ENCODE data around the gene TTC28. TPM values are rescaled to one million over a fixed set of nuclear protein-coding genes. Genes with fewer than 3 reads are reported as not detected.
"Not testable (repeated sequence)": the region's sequence is repeated elsewhere in the genome, so short reads cannot be mapped to it uniquely, and the experiment has no call there.

TTC28 gene
- total RNA-seq, 2 donors from 2014 or later: 29.2 to 74.6 TPM

GRCh38 chr22:28072066-28072465 is 607.6 kb downstream of the TTC28 start:
- no peaks in the 10 kb centered on the region for H3K27me3 ChIP-seq (replicated peaks; ENCODE audit: insufficient read depth)
- no peaks in the 10 kb centered on the region for H3K36me3 ChIP-seq
- H3K27ac ChIP-seq: no peak overlapping the region
- 78% methylated on average over 3 of the region's 3 CpGs for WGBS
- H3K4me1 ChIP-seq (replicated peaks): no peaks in the 10 kb centered on the region
- no peaks in the 10 kb centered on the region for H3K9me3 ChIP-seq
- DNase-seq (ENCODE audit: low spot score): no peak
- intact Hi-C loops (cut with DNase I): no loop called here
- no peak for TF ChIP-seq POLR2AphosphoS5 (IDR thresholded peaks at IDR 0.05)
- no peak for TF ChIP-seq POLR2A (IDR thresholded peaks at IDR 0.05)
- TF ChIP-seq CTCF (IDR thresholded peaks at IDR 0.05): no peak
- no peak overlapping the region for H3K4me3 ChIP-seq

GRCh38 chr22:28068826-28069225 is 610.8 kb downstream of the TTC28 start:
- Histone ChIP-seq H3K27me3 (replicated peaks; ENCODE audit: insufficient read depth) (no peaks in the 10 kb centered on the region), H3K4me3 (no peak overlapping the region), H3K27ac (no peak overlapping the region), H3K36me3 (no peaks in the 10 kb centered on the region), H3K4me1 (replicated peaks) (no peaks in the 10 kb centered on the region), H3K9me3 (no peaks in the 10 kb centered on the region)
- 72% methylated on average over 2 of the region's 2 CpGs for WGBS
- no peak for TF ChIP-seq CTCF (IDR thresholded peaks at IDR 0.05)
- no peak for TF ChIP-seq POLR2AphosphoS5 (IDR thresholded peaks at IDR 0.05)
- no peak for TF ChIP-seq POLR2A (IDR thresholded peaks at IDR 0.05)
- intact Hi-C loops (cut with DNase I): loop anchor here (5.0 kb wide), 1 partner anchor 52 kb away; no protein-coding TSS in a partner anchor
- no peak for DNase-seq (ENCODE audit: low spot score)

GRCh38 chr22:28064920-28065319 is 614.7 kb downstream of the TTC28 start:
- Histone ChIP-seq H3K9me3 (no peaks in the 10 kb centered on the region), H3K27ac (no peak overlapping the region), H3K4me3 (no peak overlapping the region), H3K27me3 (replicated peaks; ENCODE audit: insufficient read depth) (no peaks in the 10 kb centered on the region), H3K4me1 (replicated peaks) (no peaks in the 10 kb centered on the region), H3K36me3 (no peaks in the 10 kb centered on the region)
- intact Hi-C loops (cut with DNase I): loop anchor here (5.0 kb wide), 1 partner anchor 48 kb away; no protein-coding TSS in a partner anchor
- WGBS: 94% methylated on average over 2 of the region's 2 CpGs
- TF ChIP-seq CTCF (IDR thresholded peaks at IDR 0.05): no peak
- no peak for DNase-seq (ENCODE audit: low spot score)

DNA sequence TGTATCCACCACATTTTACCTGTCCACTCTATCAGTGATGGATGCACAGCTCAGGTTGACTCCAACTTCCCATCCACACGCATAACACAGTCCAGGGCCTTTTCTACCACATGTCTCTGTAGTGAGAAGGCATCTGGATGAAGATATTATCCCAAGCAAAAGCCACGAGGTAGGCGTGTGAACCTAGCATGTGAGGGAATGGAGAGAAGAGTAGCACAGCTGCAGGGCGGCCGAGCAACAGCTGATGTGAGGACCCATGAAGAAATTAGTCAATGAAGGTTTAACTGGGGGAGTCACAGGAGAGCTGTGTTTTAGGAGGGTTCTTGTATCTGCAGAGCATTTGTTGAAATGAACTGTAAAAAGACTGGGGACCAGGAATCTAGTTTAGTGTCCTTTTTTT is 616.0 kb downstream of the TTC28 start:
- Histone ChIP-seq H3K4me3 (no peak overlapping the region), H3K9me3 (no peaks in the 10 kb centered on the region), H3K4me1 (replicated peaks) (no peaks in the 10 kb centered on the region), H3K27ac (no peak overlapping the region), H3K27me3 (replicated peaks; ENCODE audit: insufficient read depth) (no peaks in the 10 kb centered on the region), H3K36me3 (no peaks in the 10 kb centered on the region)
- DNase-seq (ENCODE audit: low spot score): no peak
- 95% methylated on average over 5 of the region's 5 CpGs for WGBS
- TF ChIP-seq POLR2AphosphoS5 (IDR thresholded peaks at IDR 0.05): no peak
- no peak for TF ChIP-seq CTCF (IDR thresholded peaks at IDR 0.05)
- no peak for TF ChIP-seq POLR2A (IDR thresholded peaks at IDR 0.05)
- intact Hi-C loops (cut with DNase I): no loop called here

DNA sequence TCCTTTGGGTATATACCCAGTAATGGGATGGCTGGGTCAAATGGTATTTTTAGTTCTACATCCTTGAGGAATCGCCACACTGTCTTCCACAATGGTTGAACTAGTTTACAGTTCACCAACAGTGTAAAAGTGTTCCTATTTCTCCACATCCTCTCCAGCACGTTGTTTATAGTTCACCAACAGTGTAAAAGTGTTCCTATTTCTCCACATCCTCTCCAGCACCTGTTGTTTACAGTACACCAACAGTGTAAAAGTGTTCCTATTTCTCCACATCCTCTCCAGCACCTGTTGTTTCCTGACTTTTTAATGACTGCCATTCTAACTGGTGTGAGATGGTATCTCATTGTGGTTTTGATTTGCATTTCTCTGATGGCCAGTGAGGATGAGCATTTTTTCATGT is 619.0 kb downstream of the TTC28 start:
- WGBS: 85% methylated on average over 2 of the region's 2 CpGs

More for the DNA sequence above, 619.0 kb downstream of the TTC28 start:
- H3K4me1 ChIP-seq (replicated peaks); H3K27me3 ChIP-seq (replicated peaks; ENCODE audit: insufficient read depth); DNase-seq (ENCODE audit: low spot score); H3K9me3 ChIP-seq; H3K27ac ChIP-seq; intact Hi-C loops (cut with DNase I); H3K4me3 ChIP-seq; H3K36me3 ChIP-seq: not testable (repeated sequence)
